HG03457 (cell line): ENCODE results near the gene ZMYM2.
"Not testable (repeated sequence)": the region's sequence is repeated elsewhere in the genome, so short reads cannot be mapped to it uniquely, and the experiment has no call there.

ENCODE experiments used
- ATAC-seq: cut with Tn5 transposase; IDR thresholded peaks from one replicate; pipeline ENCODE4 v1.9.1; 2021; ENCODE audit warnings: moderate number of reproducible peaks; ENCODE audit not compliant: unreplicated experiment

ZMYM2 gene

DNA sequence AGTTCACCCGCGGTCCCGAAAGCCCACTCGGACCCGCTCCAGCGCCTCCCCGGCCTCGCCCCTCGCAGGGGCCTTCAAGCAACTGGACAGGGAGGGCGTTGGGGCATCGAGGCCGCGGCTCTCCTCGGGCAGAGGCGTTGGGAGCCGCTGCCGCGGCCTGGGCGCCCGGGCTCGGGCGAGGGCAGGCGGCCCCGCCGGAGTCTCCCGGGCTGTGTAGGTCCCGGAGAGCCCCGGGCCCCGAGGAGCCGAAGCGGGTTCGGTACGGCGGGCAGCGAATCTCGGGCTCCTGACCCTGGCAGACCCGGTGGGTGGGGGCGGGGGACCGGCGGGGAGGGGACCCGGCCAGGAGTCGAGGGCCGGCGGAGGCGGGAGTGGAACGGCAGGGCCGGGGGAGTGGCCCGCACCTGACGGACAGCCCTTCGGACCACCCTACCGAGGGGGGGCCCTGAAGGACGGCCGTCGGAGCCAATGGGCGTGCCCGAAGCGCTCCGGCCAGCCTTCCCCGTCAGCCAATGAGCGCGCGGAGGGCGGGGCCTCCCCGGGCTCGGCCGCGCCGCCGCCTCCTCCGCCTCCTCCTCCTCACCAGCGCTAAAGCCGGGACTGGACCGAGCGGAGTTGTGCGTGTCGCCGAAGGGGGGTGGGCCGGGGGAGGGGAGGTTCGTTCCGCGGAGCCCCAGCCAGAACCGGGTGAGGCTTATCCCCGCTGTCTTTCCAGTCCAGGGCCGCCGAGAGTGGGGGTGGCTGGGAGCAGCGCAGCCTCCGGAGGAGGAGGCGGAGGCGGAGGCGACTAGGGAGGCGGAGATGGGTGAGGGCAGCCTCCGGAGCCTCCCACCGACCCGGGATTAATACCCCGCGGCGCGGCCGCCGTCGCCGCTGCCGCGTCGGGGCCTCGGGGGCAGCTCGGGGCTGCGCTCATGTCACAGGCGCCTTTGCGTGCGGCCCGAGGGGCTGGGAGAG lies at the start of gene ZMYM2:
ZMYM2 (plus strand) TSS at position 573 of the 957 bp plus-strand sequence. CDS start 34,346 bp downstream, outside the sequence.
- ATAC-seq: peak; percentile 73

DNA sequence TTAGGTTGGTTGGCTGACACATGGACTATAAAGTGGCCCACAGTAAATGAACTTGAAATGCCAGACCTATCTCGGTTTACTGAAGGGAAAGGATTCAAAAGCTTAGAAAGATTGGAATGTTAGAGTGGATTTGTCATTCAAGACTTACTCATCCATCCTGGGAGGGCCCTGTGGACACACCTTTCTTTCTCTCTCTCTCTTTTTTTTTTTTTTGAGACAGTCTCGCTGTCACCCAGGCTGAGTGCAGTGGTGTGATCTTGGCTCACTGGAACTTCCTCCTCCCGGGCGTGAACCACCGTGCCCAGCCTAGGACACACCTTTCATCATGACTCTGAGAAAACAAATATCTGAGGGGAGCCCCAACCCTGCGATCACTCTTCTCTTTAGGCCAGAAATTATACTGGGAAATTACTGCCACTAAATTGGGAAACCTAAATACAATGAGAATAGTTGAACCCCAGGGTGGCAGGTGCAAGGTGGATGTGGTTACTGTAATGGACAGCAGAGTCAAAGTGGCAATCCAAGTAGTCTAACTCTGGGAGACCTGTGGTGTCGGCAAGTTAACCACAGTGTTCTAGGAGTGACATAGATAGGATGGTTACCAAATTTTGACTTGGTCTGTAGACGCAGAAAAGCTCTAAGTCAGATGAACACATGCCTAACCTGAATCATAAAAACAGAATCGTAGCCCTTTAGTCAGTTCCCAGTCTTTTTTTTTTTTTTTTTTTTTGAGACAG lies 48.0 kb upstream of the ZMYM2 start:
- ATAC-seq: no peak

DNA sequence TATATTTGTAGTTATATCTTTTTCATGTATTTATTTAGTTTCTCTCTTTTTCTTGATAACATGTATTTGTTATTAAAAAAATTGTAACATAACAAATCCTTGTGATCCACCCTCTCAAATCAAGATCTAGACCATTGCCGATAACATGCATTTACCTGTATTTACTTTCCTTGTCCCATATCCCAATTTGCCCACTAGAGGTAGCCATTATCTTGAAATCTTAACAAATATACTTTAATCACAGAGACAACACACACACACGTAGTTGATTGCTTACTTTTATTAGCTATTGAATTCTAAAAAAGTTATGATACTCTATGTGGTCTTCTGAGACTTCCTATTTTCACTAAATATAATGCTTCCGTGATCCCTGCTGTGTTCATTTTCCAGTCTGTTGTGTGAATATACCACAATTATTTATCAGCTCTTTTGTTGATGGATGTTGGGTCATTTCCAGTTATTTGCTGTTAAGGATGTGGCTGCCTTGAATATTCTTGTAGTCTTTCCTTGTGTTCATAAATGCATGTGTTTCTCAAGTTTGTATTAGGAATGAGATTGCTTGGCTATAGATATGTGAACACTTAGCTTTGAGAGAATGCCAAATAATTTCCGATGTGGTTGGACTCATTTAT lies 31.3 kb upstream of the ZMYM2 start:
- ATAC-seq: no peak

DNA sequence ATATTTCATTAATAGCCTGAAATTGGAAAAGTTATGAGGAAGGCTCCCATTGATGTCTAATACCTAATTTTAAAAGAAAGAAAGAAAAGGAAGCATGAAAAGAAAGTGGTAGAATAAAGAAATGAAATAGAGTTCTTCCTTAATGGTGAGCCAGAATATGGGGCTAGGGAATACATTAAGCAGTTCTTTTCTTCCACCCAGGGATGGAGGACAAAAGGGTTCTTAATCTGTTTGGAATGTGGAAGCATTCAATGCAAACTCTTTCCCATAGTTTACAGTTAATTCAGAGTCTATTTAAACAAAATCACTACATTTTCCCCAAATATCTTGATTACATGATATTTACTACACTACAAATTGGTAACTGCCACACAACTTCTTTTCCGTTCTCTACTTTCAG lies 18.4 kb upstream of the ZMYM2 start:
- no peak for ATAC-seq

DNA sequence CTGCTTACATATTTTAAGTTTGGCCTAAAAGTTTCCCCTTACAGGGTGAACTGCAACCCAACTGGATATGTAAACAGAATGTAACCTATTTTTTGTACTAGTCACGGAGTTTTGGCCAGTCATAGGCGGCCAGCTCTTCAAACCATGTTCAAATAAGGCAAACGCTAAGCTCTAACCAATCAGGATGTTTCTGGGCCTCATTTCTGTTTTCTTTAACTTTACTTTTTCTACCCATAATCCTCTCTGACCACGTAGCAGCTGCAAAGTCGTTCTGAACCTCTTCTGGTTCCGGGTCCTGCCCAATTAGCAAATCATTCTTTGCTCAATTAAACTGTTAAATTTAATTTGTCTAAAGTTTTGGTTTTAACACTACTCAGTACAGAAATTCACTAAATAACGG lies 8.2 kb upstream of the ZMYM2 start:
- ATAC-seq: no peak

DNA sequence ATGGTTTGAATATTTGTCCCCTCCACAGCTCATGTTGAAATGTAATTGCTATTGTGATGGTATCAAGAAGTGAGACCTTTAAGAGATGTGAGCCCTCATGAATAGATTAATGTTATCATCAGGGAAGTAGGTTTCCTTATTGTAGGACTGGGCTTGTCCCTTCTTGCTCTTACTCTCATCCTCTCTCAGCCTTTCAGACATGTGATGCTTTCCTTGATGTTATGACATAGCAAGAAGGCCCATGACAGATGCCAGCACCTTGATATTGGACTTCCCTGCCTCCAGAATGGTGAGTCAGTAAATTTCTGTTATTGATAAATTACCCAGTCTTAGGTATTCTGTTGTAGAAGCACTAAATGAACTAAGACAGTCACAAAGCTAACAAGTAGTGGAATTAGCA lies 5.7 kb upstream of the ZMYM2 start:
- ATAC-seq: no peak

DNA sequence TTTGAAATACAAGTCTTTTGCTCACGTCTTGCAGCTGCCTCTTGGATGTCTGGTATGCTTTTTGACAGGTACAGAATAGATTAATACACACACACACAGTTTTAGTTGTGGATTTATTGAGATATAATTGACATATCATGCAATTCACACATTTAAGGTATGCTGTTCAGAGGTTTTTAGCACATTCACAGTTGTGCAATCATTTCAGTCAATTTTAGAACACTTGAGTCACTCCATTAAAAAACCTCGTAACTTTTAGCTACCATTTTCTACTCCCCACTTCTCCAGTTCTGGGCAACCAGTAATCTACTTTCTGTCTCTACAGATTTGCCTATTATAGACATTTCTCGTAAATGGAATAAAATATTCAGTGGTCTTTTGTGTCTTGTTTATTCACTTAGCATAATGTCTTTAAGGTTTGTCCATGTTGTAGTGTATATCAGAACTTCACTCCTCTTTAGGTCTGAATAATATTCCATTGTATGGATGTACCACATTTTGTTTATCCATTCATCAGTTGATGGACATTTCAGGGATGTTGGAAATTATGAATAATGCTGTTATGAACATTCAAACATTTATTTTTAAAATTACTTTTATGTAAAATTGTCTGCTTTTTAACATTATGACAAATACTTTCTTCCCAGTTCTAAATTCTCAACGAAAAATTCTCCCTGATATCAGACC lies 2.5 kb upstream of the ZMYM2 start:
- no peak for ATAC-seq

DNA sequence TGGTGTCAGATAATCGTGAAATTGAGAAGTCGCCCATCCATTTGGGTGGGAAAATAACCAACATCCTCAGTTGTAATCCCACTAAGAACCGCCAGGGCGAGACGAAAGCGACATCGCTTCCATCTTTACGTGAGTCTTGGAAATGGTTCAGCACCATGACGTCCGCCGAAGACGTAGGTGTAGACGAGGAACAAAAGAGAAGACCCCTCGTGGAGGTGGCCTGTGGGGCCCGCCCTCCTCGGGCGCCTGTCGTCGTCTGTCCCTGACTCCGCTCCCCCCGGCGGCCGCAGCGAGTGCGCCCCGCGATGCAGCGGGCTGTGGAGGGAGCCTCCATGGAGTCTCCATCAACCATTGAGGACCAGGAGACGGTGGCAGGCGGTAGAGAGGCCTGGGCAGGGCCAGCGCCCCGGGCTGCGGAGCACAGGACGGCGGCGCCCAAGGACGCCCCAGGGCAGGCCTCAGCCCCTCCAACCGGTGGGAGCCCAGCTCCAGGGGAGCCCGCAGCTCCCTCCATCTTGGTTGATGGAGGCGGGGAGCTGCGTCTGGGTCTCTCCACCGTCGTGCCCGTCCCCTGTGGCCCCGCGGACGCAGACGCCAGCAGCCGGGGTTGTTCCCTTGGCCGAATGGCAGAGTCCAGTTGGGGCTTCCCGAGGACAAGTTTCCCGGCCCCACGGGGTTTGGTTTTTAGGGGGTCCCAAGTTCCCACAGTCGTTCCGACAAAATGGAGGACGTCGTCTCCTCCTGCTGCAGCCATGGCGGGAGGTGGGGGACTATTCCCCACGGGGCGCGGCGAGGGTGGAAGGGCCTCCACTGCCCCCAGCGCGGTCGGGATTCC lies 990 bp upstream of the ZMYM2 start:
- peak; percentile 25 for ATAC-seq

DNA sequence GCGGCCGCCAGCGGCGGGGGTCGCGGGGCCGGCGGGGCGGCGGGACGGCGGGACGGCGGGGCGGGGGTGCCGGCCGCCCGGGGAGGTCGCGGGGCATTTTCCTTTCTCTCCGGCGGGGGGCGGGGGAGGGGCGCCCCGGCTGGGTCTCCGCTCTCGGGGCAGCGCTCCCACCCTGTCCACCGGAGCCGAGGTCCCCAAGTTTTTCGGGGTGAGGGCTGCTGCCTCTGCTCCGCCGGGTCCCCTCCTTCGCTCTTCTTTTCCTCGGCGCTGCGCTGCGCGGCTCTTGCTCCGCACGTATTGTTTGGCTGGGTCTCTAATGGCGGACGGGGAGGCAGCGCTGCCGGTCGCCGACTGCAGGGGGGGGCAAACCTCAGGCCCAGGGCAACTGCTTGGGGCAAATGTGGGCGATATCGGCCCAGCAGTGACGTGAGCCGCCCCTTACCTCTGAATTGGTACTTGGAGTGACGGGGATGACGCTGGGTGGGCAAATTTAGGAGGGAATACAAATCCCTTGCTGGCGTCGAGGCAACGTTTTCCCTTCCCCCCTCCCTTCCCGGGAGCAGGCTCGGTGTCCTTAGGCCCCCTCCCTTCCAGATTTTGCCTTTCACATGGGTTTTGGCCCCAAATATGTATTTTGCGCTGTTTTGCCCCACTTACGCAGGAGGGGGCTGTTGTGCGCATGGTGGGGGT lies 759 bp downstream of the ZMYM2 start:
- ATAC-seq: no peak

DNA sequence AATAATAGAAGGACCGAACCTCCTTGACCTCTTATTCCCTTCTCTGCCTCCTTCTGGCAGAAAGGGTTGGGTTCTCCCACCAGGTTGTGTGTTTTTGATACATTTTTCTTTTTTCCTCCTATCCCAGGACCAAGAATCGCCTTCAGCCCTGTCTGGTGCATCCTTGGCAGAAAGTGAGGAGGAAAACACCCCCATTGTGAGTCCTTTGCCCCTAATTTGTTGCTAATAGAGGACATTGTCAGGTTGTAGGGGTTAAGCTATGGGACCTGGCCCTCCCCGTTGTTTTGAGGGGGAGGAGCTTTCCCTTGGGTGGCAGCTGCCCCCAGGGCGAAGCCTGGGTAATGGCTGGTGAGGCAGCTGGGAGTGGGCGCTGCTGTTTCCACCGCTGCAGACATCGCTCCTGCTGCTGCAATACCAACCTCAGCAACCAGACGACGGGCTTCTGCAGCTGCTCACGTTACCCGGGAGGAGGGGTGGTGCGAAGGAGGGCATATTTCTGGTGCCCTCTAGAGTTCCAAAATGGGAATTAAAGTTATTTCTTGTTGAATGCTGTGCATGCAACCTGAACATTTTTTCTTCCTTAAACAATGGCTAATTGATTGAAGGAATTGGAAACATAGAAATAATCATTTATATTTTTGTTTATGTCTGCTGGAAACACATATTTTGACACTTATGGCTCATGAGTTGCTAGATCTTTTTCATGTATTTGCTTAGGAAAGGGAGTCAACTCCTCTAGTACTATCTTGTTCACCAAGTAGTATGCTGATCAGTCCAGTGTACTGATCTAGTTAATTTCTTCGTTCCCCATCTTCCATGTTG lies 1.5 kb downstream of the ZMYM2 start:
- peak; percentile 38 for ATAC-seq

DNA sequence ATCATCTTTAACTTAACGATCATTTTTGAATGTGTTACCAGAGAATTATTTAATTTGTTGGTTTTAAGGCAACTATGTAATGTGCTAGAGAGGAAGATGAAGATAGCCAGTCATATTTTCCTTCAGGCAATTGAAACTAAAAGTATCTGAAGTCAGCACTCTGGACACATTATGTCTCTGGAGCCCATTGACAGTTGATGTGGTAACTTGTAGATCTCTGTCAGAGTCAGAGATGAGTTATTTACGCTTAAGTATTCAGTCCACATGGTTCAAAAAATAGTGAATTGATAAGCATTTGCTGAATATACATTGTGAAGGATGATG lies 2.1 kb downstream of the ZMYM2 start:
- ATAC-seq: no peak

DNA sequence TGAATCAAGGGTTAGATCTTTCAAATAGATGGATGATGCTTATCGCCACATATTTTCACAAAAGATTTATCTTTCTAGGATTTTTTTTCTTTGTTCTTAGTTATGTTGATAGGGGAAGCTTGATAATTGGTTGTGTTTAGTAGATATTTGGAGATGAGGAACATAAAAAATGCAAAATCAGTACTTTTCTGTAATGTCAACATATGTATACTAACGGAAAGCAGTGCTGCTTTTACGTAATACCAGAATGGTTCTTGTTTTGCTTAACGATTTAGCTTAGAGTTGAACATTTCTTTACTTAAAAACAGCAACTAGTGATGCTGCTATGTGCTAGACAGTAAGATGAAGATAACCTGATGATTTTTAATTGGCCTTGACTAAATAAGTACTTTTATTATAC lies 3.0 kb downstream of the ZMYM2 start:
- ATAC-seq: no peak

DNA sequence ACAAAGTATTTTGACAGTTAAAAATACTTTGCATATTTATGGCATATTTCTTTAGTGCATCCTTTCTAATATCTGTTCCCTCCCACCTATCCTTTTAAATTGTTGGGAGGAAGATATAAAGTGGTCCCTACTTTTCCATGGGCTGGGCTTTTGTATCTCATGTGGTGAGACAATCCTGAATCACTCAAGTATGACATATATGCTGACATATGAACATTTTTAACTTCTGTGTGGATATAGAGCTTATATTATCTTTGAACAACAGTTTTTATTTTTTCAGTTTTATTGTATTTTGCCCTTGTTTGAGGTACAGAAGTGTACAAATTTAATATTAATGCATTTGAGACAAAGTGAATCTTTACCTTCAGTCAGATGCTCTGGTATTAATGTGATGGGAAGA lies 3.4 kb downstream of the ZMYM2 start:
- ATAC-seq: no peak

DNA sequence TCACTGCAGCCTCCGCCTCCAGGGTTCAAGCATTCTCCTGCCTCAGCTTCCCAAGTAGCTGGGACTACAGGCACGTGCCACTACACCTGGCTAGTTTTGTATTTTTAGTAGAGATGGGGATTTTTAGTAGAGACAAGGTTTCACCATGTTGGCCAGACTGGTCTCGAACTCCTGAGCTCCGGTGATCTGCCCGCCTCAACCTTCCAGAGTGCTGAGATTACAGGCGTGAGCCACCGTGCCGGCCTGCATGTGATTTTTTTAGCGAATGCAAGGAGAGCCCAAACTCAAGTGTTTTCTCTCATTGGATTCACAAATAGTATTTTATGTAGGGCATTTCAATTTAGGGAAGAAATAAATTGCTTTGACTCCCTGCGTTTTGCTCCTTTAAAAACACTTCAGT lies 4.4 kb downstream of the ZMYM2 start:
- ATAC-seq: no peak

DNA sequence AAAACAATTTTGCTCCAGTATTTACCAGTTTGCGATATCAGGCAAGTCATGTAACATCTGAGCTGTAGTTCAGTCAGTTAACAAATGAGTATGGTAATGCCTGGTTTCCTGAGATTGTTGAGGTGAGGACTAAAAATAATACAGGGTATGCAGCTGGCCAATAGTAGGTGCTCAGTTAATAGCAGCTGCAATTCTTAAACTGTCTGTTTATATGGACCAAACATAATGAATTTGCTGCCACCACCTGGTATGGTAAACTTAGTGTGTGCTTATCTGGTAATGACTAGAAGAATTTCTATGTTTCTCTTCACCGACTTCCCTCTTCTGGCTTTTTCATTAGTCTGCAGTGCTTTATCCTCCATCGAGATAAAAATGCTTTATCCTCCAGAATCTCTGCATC lies 9.1 kb downstream of the ZMYM2 start:
- ATAC-seq: no peak

DNA sequence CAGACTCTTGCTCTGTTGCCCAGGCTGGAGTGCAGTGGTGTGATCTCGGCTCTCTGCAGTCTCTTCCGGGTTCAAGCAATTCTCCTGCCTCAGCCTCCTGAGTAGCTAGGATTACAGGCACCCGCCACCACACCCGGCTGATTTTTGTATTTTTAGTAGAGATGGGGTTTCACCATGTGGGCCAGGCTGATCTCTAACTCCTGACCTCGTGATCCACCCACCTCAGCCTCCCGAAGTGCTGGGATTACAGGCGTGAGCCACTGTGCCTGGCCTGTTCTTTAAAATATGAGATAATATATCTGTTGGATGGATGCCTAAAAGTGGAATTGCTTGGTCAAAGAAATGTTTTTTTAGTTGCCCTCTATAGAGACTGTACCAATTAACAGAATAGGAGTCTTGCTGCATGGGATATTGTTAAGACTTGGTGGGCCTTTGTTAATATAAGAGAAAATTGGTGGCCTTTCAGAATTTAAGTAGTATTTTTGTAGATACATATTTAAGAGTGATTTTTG lies 16.0 kb downstream of the ZMYM2 start:
- ATAC-seq: not testable (repeated sequence)

DNA sequence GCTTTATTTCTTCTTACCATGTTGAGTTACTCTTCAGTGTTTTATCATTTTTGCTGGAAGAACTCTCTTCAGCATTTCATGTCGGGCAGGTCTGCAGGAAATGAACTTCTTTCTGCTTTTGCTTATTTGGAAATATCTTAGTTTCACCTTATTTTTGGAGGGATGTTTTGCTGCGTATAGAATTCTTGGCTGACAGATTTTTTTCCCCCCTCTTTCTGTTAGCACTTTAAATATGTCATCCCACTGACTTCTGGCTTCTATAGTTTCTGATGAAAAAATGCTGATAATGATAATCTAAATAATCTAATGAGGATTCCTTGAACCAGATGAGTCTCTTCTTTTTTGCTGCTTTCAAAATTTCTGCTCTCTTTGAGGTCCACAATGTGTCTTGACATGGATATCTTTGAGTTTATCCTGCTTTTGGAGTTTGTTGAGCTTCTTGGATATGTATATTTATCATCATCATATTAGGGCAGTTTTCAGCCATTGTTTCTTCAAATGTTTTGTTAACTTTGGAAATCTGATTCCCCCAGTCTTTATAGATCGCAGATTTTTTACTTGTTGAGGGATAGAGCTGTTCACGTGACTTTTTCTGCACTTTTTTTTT lies 20.4 kb downstream of the ZMYM2 start:
- ATAC-seq: no peak

DNA sequence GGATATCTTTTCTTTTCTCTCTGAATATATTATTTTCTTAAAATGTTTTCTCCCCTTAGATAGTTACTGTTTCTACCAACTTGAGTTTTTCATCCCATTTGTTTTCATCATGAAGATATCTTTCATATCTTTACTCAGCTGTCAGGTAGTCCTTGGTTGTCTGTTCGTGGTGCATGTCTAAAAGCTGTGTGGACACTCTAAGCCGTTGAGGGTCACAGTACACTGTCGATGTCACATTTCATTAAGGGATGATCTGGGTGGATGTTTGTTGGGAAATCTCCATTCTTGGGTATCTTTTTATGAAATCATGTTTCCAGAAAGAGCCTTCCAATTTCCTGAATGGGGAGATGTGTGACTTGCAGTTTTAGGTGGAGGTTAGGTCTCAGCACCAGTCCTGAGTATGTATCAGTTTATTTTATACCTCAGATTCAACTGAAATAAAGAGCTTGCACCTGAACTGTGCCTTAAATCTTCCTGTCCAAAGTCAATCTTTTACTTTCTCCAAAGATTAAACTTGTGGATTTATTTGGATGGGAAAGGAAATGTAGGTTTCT lies 23.2 kb downstream of the ZMYM2 start:
- ATAC-seq: no peak
